GM19438 (cell line): Measurements from ENCODE around the gene ATP1A3.

ENCODE experiments used
- ATAC-seq: cut with Tn5 transposase; IDR thresholded peaks from one replicate; pipeline ENCODE4 v1.9.1; 2021; ENCODE audit warnings: low read depth; ENCODE audit not compliant: unreplicated experiment

The ATP1A3 gene

DNA sequence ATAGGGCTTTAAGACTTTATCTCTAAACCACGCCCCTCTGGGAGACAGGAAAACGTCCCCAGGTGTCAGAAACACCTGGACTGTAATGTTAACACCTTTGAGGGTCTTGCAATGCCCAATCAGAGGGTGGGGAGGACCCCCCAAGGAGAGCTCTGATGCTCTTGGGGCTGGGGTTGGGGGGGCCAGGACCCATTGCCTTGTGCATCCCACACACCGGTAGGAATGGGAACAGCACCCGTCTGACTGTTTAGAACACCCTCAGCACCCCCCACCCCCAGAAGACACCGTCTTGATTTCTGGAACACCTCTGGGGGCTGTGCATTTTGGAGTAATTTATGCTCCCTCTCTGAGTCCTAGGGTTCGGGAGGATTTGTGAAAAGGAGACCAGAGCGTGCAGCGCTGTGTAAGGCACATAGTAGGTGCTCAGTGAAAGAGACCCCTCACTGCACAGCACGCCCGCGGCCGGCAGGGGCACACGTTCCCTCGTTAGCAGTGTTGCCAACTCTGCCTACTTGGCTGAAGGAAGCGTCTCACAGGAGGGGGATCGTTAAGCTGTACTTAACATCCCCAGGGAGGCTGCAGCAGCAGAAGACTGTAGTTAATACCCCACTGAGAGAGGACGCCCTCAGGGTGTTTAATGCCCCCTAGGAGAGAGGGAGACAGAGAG, 63.0 kb downstream of the ATP1A3 start:
- no peak for ATAC-seq

- ATAC-seq, result no peak
Observed at GRCh38 chr19:41930322-41930722, 63.7 kb downstream of the ATP1A3 start.

DNA sequence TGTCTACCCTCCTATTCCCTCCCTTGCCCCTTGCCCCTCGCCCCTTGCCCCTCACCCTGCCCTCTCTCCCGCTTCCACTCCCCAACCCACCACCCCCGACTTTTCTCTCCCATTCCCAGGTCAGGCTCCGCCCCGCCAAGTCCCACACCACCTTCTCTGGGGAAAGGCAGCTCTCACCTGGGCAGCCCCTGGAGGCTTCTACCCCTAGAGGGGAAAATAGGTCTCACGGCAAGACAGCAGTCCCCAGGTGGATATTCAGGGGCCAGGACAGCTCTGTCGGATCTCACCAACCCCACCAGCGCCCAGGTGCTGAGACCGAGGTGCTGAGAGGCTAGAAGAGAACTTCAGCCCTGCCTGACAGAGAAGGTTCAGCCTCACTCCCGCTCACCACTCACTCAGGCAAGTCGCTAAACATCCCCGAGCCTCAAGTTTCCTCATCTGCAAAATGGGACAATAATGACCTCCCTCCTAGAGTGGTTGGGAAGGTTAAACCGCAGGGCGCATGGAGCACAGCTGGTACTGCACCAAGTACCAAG, 64.4 kb downstream of the ATP1A3 start:
- ATAC-seq, result no peak

DNA sequence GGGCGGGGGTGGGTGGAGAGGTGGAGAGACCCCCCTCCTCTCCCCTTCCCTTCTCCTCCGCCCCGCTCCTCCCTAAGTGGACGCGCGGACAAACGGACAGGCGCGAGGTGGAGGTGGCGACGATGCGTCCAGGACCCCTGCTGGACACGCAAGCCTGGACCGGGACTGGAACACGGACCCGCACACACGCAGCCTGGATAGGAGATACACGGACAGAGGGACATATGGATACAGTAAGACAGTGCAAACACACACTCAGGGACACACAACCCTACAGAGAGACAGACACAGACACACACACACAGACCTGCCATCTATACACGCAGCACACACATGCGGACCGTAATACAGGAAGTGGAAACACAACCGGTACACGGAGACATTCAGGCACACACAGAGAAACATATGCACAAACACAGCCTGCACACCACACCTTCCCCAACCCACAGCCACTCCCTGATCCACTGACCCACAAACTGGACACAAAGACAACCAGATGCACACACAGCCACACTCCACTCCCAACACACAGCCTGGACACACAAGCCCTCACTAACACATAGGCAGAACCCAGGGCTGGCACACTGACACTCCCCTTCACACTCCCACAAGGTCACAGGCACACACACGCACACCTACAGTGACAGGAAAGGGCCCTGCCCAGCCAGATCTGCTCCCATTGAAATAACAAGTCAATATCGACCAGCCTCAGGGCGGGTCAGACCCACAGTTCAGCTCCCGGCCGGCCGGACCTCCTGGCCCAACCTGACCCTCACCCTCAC, 65.1 kb downstream of the ATP1A3 start:
- no peak for ATAC-seq

DNA sequence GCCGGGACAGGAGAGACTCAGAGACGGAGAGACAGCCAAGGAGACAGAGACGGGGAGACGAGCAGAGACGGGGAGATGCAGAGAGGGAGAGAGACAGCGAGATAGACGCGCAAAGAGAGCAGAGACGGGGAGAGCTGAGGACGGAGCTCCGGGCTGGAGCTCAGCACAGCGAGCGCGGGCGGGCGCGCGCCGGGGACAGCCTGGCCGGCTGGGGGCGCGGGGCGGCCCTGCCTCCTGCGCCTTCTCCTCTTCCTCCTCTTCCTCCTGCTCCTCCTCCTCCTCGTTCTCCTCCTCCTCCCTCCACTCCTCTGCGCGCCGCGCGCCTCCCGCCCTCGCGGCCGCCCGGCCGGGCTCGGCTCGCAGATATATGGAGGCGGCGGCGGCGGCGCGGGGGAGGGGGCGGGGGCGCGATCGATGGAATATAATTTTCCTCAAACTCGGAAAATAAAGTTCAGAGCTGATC, 65.8 kb downstream of the ATP1A3 start, which contains the start of gene ERFL:
TSS of gene ERFL (minus strand) at position 229 of the 463 bp plus-strand sequence. CDS start 15,530 bp downstream, outside the sequence.
- no peak for ATAC-seq

DNA sequence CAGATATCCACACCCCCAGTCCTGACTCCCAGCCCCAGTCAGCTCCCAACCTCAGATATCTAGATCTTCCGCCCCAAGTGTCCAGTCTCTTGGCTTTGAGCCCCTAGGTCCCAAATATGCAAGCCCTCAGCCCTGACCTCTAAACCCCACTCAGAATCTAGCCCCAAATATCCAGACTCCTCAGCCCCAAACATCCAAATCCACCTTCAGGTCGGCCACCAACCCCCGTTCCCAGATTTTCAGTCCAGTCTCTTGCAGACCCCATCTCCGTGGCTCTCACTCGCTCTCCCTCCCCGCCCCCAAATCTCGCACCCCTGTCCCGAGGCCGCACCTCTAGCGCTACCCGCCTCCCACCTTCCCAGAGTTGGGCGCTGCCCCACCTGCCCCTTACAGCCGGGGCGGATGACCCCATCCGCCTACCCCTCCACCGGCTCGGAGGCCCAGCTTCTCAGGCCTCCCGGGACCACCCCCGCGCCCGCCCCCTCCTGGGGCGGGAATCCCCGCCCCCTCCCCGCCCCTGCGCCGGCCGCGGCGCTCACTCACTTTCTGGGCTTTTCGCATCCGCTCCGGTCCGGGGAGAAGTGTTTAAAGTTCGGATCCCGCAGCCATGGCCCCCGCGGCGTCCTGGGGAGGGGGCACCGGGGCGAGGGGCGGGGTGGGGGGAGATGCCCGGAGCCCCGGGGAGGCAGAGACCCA, 66.4 kb downstream of the ATP1A3 start:
- ATAC-seq, result no peak

GRCh38 chr19:41926763-41927496, 67.1 kb downstream of the ATP1A3 start:
- ATAC-seq, result no peak

DNA sequence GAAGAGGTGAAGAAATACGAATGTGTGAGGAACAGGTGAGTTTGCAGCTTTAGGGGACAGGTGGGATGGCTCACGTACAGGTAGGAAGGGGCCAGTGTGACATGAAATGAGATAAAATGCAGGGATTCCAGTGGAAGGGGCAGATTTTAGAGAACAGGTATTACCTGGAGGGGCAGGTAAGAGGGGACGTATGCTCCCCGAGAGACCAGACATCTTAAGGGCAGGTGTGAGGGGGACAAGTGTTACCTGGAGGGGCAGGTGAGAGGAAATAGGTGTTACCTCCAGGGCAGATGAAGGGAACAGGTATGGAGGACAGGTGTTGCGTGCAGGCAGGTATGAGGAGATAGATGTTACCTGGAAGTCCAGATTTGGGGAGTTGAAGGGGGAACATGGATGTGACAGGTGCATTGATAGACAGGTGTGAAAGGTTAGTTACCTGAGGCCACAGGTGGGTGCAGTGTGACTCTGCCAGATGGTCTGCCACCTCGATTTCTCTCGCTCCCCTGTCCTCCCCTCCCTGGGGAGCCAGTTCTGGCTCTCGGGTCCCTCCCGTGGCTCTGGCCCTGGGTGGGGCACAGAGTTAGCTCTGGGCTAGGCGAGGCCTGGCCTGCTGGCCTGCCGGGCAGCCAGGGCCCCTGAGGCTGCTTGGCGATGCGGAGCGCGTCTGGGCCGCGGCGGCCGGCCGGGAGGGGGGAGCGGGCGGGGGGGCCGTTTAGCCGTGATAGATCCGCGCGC, 67.8 kb downstream of the ATP1A3 start:
- no peak for ATAC-seq

DNA sequence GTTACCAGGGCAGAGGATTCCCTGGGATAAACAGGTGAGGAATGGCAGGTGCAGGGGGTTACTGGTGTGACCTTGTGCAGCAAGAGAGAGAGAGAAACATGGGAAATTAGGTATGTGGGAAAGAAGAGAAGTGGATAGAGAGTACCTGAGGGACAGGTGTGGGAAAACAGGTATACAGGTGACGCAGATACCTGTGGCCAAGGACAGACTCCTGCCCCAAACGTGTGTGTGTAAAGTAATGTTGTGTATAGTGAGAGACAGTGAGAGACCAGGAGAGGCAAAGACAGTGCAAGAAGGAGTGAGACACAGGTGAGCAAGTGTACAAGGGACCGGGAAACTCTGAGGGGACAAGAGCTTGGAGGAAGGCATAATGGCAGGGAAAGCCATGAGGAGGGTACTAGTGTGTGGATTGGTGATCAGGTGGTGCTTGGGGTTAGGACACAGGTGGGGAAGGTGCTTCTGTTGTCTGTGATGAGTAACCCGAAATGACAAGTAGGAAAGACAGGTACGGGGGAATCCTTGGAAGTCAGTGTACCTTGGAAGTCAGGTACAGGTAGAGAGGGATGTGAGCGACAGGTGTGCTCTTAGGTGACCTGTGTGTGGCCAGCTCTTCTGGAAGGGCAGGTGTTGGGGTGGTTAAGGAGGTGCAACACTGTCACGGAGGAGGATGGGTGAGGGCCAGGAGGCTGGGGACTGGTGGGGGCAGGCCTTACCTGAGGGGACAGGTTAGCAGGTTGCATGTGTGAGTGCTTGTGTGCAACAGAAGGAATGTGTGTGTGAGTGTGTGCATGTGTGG, 68.6 kb downstream of the ATP1A3 start:
- no peak for ATAC-seq

DNA sequence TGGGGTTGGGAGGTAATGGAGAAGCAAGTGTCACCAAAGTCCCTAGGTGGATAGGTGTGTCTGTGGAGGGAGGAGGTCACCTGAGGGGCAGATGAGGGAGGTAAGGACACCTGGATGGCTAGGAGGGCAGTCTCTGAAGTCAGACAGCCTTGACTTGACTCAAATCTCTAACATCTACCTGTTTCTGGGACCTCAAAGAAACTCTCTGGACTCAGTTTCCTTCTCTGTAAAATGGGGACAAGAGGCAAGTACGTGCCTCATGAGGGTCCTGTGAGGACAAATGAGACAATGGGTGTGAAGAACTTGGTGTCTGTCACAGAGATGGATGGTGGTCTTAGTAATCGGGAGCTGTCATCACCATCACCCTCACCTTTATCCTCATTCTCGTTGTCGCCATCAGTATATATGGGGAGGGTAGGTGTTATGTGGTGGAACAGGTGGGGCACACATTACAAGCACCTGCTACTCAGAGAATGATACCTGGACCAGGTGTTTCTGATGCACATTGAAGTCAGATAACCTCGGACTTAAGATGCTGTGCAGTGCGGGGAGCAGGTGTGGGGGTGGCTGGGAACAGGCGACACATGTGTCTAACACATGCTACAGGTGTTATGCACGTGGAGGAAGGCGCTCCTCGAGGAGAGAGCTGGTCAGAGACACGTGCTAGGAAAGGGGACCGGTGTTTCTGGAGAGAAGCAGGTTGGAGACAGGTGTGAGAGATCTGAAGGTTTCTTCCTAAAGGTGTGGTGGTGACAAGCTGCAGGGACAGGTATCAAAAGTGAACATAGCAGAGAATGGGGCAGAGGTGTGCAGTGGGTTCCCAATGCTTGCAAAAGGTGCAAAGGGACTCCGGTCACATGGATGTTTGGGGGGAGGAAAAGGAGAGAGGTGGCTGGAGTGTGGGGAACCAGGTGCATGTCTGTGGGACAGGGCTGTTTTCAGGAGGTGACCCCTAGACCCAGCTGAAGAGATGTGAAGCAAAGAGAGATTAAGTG, 69.6 kb downstream of the ATP1A3 start:
- no peak for ATAC-seq

DNA sequence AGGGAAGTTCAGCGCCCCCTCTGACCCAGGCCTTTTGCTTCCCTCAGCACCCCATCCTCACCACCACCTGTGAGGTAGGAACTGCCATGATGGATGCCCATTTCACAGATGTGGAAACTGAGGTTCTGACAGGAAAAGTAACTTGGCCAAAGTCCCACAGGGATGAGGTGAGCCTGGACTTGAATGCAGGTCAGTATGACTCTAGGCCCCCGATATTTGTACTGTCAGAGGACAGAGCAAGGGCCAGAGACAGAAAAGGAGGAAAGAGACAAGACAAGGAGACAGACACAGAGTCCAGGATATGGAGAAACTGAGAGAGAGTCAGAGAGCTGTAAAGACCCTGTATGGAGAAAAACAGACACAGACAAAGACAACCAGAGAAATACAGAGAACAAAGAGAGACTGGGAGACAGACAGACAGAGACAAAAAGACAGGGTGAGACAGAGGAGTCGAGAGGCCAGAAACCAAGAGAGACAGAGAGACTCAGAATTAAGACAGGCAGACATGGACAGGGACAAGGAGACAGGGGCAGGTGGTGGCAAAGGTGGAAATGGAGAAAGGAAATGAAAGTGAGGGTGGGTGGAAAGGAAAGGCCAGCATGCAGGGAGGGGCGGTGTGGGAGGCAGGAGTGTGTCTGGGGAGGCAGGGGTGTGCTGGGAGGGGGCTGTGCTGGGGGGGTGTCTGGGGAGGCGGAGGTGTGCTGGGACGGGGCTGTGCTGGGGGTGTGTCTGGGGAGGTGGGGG, 70.8 kb downstream of the ATP1A3 start:
- ATAC-seq, result no peak

GRCh38 chr19:41922585-41922984, 71.4 kb downstream of the ATP1A3 start:
- no peak for ATAC-seq

- no peak for ATAC-seq
Observed at GRCh38 chr19:41921577-41922576, 72.2 kb downstream of the ATP1A3 start.

DNA sequence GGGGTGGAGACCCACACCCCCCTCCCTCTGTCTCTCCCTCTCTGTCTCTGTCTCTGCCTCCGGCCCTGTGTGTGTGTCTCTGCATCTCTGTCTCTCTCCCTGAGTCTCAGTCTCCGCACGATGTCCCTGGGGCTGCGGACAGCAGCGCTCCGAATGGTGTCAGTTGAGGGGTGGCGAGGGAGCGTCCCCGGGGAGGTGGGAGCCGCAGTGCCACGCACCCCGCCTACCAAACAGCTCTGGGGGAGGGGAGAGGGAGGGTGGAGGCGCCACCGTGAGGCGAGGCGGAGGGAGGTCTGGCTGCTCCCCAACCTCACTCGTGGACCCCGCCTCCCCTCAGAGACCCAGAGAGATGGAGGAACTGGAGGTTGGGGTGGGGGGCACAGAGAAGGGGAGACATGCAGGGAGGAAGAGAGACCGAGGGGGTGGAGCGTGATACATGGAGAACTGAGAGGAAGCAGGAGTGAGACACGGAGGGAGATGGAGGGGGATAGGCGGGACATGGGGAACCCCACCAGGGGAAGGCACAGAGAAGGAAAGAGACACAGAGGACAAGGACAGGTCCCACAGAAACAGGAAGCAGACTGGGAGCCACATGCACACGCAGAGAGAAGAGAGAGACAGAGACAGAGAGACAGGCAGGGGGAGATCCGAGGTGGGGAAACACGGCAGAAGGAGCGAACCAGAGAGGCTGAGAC, 73.0 kb downstream of the ATP1A3 start:
- ATAC-seq, result no peak
